KMS-11 (cell line): ENCODE measurements around the gene ANO6.

ENCODE experiments used
- H2AFZ ChIP-seq: fragments of 200-600 bp; sonication (generic); 2 replicates; pipeline ENCODE4 v1.6.1; 2016; ENCODE audit warnings: antibody characterized with exemption, mixed run types, low read depth
- H3K27ac ChIP-seq: fragments of 200-600 bp; sonication (generic); 2 replicates; pipeline ENCODE4 v1.6.1; 2016; ENCODE audit warnings: mild to moderate bottlenecking, mixed run types
- H3K27me3 ChIP-seq: fragments of 200-600 bp; sonication (generic); 2 replicates; pipeline ENCODE4 v1.6.1; 2017; ENCODE audit warnings: mild to moderate bottlenecking, low read depth, mixed run types, moderate library complexity; ENCODE audit not compliant: insufficient read depth
- H3K36me3 ChIP-seq: fragments of 200-600 bp; sonication (generic); 2 replicates; pipeline ENCODE4 v1.6.1; 2017; ENCODE audit warnings: mild to moderate bottlenecking, mixed run types; ENCODE audit not compliant: insufficient read depth
- H3K4me1 ChIP-seq: fragments of 200-600 bp; sonication (generic); 2 replicates; pipeline ENCODE4 v1.6.1; 2016; ENCODE audit warnings: mild to moderate bottlenecking, low read depth, mixed run types; ENCODE audit not compliant: poor library complexity, severe bottlenecking
- H3K4me2 ChIP-seq: fragments of 200-600 bp; sonication (generic); 2 replicates; pipeline ENCODE4 v1.7.0; 2016; ENCODE audit warnings: mild to moderate bottlenecking, mixed run types
- H3K4me3 ChIP-seq: fragments of 200-600 bp; sonication (generic); IDR thresholded peaks from 2 replicates; pipeline ENCODE4 v1.6.1; 2017; ENCODE audit warnings: low read depth, low read length, mixed read lengths; ENCODE audit not compliant: insufficient read depth
- H3K79me2 ChIP-seq: fragments of 200-600 bp; sonication (generic); 2 replicates; pipeline ENCODE4 v1.6.1; 2016; ENCODE audit warnings: low read depth, mixed run types; ENCODE audit not compliant: insufficient read depth
- H3K9ac ChIP-seq: fragments of 200-600 bp; sonication (generic); 2 replicates; pipeline ENCODE4 v1.6.1; 2016; ENCODE audit warnings: mild to moderate bottlenecking, mixed run types
- H4K20me1 ChIP-seq: fragments of 200-600 bp; sonication (generic); 2 replicates; pipeline ENCODE4 v1.6.1; 2016; ENCODE audit warnings: mild to moderate bottlenecking, mixed run types; ENCODE audit not compliant: insufficient read depth
- TF ChIP-seq, protein P1 (sequence below): fragments of 200-600 bp; sonication (generic); conservative IDR thresholded peaks from 2 replicates; pipeline ENCODE4 v1.6.1; 2017; ENCODE audit warnings: low read depth, mild to moderate bottlenecking, antibody characterized with exemption, low read length, moderate library complexity, mixed read lengths

The ANO6 gene

DNA sequence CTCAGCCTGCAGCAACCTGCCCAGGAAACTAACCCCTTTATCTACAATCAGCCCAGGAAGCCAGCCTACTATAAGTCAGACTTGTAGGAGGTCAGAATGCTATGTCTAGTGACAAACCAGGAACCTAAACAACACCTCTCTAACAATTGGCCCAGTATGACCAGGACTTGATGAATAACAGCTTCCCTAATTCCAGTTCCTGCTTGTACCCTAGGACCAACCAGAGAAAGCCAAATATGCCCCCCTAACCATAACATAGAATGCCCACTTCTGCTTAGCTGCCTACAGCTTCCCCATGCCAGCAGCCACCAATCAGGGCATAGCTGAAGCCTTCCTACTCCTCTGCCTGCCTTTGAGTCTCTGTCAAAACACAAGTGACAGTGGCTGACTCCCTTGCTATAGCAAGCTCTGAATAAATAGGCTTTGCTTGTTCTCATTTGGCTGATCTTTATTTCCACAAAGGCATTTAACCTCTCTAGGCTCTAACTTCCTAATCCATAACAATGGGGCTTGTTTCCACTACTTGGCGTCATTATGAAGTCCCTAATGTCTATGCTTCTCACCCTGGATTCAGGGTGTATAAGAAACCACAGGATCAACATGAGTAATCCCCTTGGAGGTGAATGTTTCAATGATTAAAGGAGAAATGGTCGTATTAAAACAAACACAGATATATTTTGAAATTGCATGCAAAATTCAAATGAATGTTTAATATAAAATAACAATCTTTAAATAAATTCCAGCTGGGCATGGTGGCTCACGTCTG, 220.2 kb downstream of the ANO6 start:
- Histone ChIP-seq H3K4me1 (no peaks in the 10 kb centered on the region), H3K27me3 (no peaks in the 10 kb centered on the region), H3K36me3 (no peaks in the 10 kb centered on the region), H2AFZ (no peak overlapping the region), H3K4me3 (no peak overlapping the region), H4K20me1 (no peaks in the 10 kb centered on the region), H3K79me2 (no peaks in the 10 kb centered on the region), H3K27ac (no peak overlapping the region), H3K9ac (no peak overlapping the region), H3K4me2 (no peak overlapping the region)
- TF ChIP-seq, protein P1, sequence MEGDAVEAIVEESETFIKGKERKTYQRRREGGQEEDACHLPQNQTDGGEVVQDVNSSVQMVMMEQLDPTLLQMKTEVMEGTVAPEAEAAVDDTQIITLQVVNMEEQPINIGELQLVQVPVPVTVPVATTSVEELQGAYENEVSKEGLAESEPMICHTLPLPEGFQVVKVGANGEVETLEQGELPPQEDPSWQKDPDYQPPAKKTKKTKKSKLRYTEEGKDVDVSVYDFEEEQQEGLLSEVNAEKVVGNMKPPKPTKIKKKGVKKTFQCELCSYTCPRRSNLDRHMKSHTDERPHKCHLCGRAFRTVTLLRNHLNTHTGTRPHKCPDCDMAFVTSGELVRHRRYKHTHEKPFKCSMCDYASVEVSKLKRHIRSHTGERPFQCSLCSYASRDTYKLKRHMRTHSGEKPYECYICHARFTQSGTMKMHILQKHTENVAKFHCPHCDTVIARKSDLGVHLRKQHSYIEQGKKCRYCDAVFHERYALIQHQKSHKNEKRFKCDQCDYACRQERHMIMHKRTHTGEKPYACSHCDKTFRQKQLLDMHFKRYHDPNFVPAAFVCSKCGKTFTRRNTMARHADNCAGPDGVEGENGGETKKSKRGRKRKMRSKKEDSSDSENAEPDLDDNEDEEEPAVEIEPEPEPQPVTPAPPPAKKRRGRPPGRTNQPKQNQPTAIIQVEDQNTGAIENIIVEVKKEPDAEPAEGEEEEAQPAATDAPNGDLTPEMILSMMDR, result no peak

DNA sequence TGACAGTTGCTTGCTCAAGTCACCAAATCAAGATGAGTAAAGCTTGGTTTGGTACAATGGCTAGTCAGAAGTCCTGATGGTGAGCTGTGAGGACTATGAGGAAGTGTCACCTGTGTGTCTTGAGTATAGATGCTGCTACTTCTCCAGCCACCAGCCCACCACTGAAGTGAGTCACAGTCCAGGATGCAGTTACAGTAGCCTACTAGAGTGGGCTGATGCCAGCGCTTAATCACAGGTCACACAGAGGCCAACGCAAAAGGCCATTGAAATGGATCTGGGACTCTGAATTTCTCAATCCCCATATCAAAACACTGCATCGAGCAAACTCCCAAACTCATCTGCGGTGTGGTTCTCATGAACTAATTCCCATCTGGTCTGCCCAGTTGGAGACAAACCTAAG, 223.1 kb downstream of the ANO6 start:
- Histone ChIP-seq H3K79me2 (no peaks in the 10 kb centered on the region), H3K9ac (no peak overlapping the region), H3K36me3 (no peaks in the 10 kb centered on the region), H3K4me1 (no peaks in the 10 kb centered on the region), H3K27ac (no peak overlapping the region), H4K20me1 (no peaks in the 10 kb centered on the region), H3K27me3 (no peaks in the 10 kb centered on the region), H3K4me3 (no peak overlapping the region), H3K4me2 (no peak overlapping the region), H2AFZ (no peak overlapping the region)
- TF ChIP-seq, protein P1, result no peak

DNA sequence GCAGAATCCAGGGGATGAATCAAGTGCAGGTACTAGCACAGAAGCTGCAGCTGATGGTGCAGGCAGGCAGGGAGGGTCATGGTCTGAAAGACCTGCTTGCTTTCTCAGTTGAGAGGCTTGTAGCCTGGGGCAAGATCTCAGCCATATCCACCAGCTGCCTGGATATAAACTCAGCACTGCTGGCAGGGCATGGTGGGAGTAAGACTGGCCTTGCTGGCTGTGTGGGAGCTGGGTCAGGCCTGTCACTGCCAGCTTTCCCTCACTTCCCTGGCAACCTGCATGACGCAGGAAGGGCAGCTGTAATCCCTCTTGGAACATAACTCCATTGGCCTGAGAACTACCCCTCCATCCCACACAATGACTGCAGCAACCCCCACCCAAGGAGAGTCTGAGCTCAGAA, 230.1 kb downstream of the ANO6 start:
- no peaks in the 10 kb centered on the region for H3K36me3 ChIP-seq
- H2AFZ ChIP-seq, result no peak overlapping the region
- no peaks in the 10 kb centered on the region for H3K79me2 ChIP-seq
- H3K4me1 ChIP-seq, result no peaks in the 10 kb centered on the region
- no peaks in the 10 kb centered on the region for H4K20me1 ChIP-seq
- H3K4me2 ChIP-seq, result no peak overlapping the region
- TF ChIP-seq, protein P1, result no peak
- no peak overlapping the region for H3K4me3 ChIP-seq
- no peak overlapping the region for H3K9ac ChIP-seq
- H3K27me3 ChIP-seq, result no peaks in the 10 kb centered on the region
- H3K27ac ChIP-seq, result no peak overlapping the region

DNA sequence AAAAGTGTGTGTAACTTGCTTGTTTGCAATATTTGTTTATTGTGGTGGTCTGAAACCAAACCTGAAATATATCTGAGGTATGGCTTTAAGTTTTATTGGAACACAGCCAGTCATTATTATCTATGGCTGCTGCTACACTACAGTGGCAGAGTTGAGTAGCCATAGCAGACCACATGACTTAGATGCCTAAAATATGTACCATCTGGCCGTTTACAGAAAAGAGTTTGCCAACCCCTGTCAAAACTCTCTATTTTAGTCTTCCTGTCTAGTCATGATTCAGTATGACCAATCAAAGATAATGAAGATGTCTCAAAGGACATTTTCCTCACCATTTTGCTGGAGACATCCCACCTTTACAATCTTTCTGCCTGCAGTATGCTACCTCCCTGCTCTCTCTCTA, 242.3 kb downstream of the ANO6 start:
- no peaks in the 10 kb centered on the region for H3K36me3 ChIP-seq
- no peaks in the 10 kb centered on the region for H3K79me2 ChIP-seq
- H3K4me2 ChIP-seq, result no peak overlapping the region
- TF ChIP-seq, protein P1, result no peak
- H2AFZ ChIP-seq, result no peak overlapping the region
- no peak overlapping the region for H3K27ac ChIP-seq
- H3K27me3 ChIP-seq, result no peaks in the 10 kb centered on the region
- no peak overlapping the region for H3K4me3 ChIP-seq
- H3K4me1 ChIP-seq, result peaks cover 55% of the 10 kb centered on the region
- no peak overlapping the region for H3K9ac ChIP-seq
- H4K20me1 ChIP-seq, result no peaks in the 10 kb centered on the region
